Keratinocyte (primary cell): ENCODE data around the gene CDH13. TPM values are rescaled to one million over a fixed set of nuclear protein-coding genes. Genes with fewer than 3 reads are reported as not detected.

Experiments
- DNase-seq: peaks from one replicate; pipeline ENCODE4 v3.0.0-alpha.2; 2011; ENCODE audit warnings: low read depth, missing footprints, low spot score
- FAIRE-seq: peaks from 2 replicates; lab custom pipeline; 2011; peaks lifted over from hg19 to GRCh38; lab: Jason Lieb, UNC
- H2AFZ ChIP-seq: 2 replicates; pipeline ENCODE4 v1.6.0; 2012; ENCODE audit warnings: low read length, control low read depth, inconsistent platforms; ENCODE audit not compliant: control insufficient read depth
- H3K27ac ChIP-seq: 2 replicates; pipeline ENCODE4 v1.5.1; 2011; ENCODE audit warnings: low read length; ENCODE audit not compliant: control insufficient read depth, insufficient read depth
- H3K27me3 ChIP-seq: 3 replicates; pipeline ENCODE4 v1.6.0; 2011; ENCODE audit warnings: low read length; ENCODE audit not compliant: control insufficient read depth, insufficient read depth; ENCODE audit errors: extremely low read depth
- H3K36me3 ChIP-seq, 2 experiments: 2 replicates in 1 of 2; 3 replicates in 1 of 2; pipeline ENCODE4 v1.5.1; 2011; ENCODE audit warnings: low read length in 2 of 2, mild to moderate bottlenecking in 1 of 2; ENCODE audit not compliant: control insufficient read depth in 2 of 2, insufficient read depth in 2 of 2; ENCODE audit errors: extremely low read depth in 1 of 2
- H3K4me1 ChIP-seq: 3 replicates; pipeline ENCODE4 v1.5.1; 2011; ENCODE audit warnings: low read length; ENCODE audit not compliant: control insufficient read depth, insufficient read depth; ENCODE audit errors: extremely low read depth
- H3K4me2 ChIP-seq: 3 replicates; pipeline ENCODE4 v1.6.0; 2011; ENCODE audit warnings: low read depth, low read length; ENCODE audit not compliant: control insufficient read depth, insufficient read depth; ENCODE audit errors: extremely low read depth
- H3K4me3 ChIP-seq, 3 experiments: fragments of 200-600 bp in 1 of 3; sonication (generic) in 1 of 3; 2 replicates in 2 of 3; 3 replicates in 1 of 3; pipeline ENCODE4 v1.5.1; 2011 to 2016; ENCODE audit warnings: low read length in 3 of 3, mild to moderate bottlenecking in 3 of 3, control low read depth in 2 of 3, inconsistent platforms in 1 of 3, low read depth in 1 of 3, mixed read lengths in 1 of 3, mixed run types in 1 of 3, moderate library complexity in 1 of 3; ENCODE audit not compliant: control insufficient read depth in 2 of 3, insufficient read depth in 2 of 3; ENCODE audit errors: extremely low read depth in 1 of 3
- H3K79me2 ChIP-seq: 2 replicates; pipeline ENCODE4 v1.6.0; 2012; ENCODE audit warnings: low read length; ENCODE audit not compliant: control insufficient read depth, insufficient read depth
- H3K9ac ChIP-seq: 3 replicates; pipeline ENCODE4 v1.6.0; 2011; ENCODE audit warnings: low read length; ENCODE audit not compliant: control insufficient read depth, insufficient read depth; ENCODE audit errors: extremely low read depth
- H3K9me1 ChIP-seq: 3 replicates; pipeline ENCODE4 v1.6.0; 2011; ENCODE audit warnings: low read length; ENCODE audit not compliant: control insufficient read depth, insufficient read depth; ENCODE audit errors: extremely low read depth
- H3K9me3 ChIP-seq: 2 replicates; pipeline ENCODE4 v1.5.1; 2012; ENCODE audit warnings: low read depth, low read length; ENCODE audit not compliant: control insufficient read depth
- H4K20me1 ChIP-seq: 3 replicates; pipeline ENCODE4 v1.6.0; 2011; ENCODE audit warnings: low read length; ENCODE audit not compliant: control insufficient read depth, insufficient read depth; ENCODE audit errors: extremely low read depth
- CTCF ChIP-seq, 3 experiments: IDR thresholded peaks in 1 of 3; conservative IDR thresholded peaks in 1 of 3; optimal IDR thresholded peaks in 1 of 3; 2 replicates in 2 of 3; 3 replicates in 1 of 3; pipeline versions ENCODE3 to v1.5.1; 2011; ENCODE audit warnings: low read length in 3 of 3, mild to moderate bottlenecking in 3 of 3, moderate library complexity in 2 of 3, control low read depth in 1 of 3, inconsistent platforms in 1 of 3; ENCODE audit not compliant: insufficient read depth in 2 of 3; ENCODE audit errors: extremely low read depth in 1 of 3
- EZH2 ChIP-seq: IDR thresholded peaks from one replicate; pipeline ENCODE4 v1.6.1; 2012; ENCODE audit warnings: inconsistent platforms, mild to moderate bottlenecking, low read length, moderate library complexity
- dilution Hi-C: fragments of 300-500 bp; cut with MboI; formaldehyde crosslinking; loops from one replicate; pipeline ENCODE4 v1.7.0; 2020; ENCODE audit warnings: low sequenced_read_pairs; ENCODE audit not compliant: extremely low pct_ligation_motif_present
- polyA plus RNA-seq, 5 experiments: library from polyadenylated mRNA; depleted of rRNA in 3 of 5; stranded (reverse) in 3 of 5; stranded (forward) in 1 of 5; unstranded in 1 of 5; fragments of >200 nt; gene quantifications; 1 replicate in 1 of 5; 2 replicates in 3 of 5; 3 replicates in 1 of 5; pipeline versions ENCODE4 v1.2.1 to v1.2.3, GENCODE V29; 2011 to 2012; ENCODE audit warnings: missing spikeins in 2 of 5, low read depth in 1 of 5, low replicate concordance in 1 of 5

Gene CDH13
- polyA plus RNA-seq, 1 donor (not counting 4 experiments of a cell fraction or from before 2014, with no cell fraction given), result 111 TPM

- H2AFZ ChIP-seq, result no peak overlapping the region
- FAIRE-seq, result no peak
- H3K4me2 ChIP-seq, result no peak overlapping the region
- no peaks in the 10 kb centered on the region for H3K4me1 ChIP-seq
- dilution Hi-C loops, result no loop called here
- H3K9me3 ChIP-seq, result no peaks in the 10 kb centered on the region
- no peaks in the 10 kb centered on the region for H3K9me1 ChIP-seq
- H3K36me3 ChIP-seq, result no peaks in the 10 kb centered on the region
- TF ChIP-seq EZH2 (no peak), CTCF (optimal IDR thresholded peaks at IDR 0.05 in 1 of 3, IDR thresholded peaks at IDR 0.05 in 1 of 3, conservative IDR thresholded peaks at IDR 0.05 in 1 of 3; ENCODE audit: extremely low read depth in 1 of 3, insufficient read depth in 2 of 3, low read length in 3 of 3) (no peak)
- no peaks in the 10 kb centered on the region for H4K20me1 ChIP-seq
- DNase-seq, result no peak
- H3K9ac ChIP-seq, result no peak overlapping the region
- H3K27ac ChIP-seq, result no peak overlapping the region
- no peaks in the 10 kb centered on the region for H3K79me2 ChIP-seq
- peaks cover 13% of the 10 kb centered on the region for H3K27me3 ChIP-seq
- no peak overlapping the region for H3K4me3 ChIP-seq
These were observed 14.5 kb upstream of the CDH13 start for GRCh38 chr16:82612263-82612662.

- Histone ChIP-seq H3K9ac (no peak overlapping the region), H3K9me1 (no peaks in the 10 kb centered on the region), H3K4me2 (no peak overlapping the region), H3K79me2 (no peaks in the 10 kb centered on the region), H3K27me3 (peaks cover 15% of the 10 kb centered on the region), H4K20me1 (no peaks in the 10 kb centered on the region), H2AFZ (no peak overlapping the region), H3K4me1 (no peaks in the 10 kb centered on the region), H3K27ac (no peak overlapping the region), H3K36me3 (no peaks in the 10 kb centered on the region), H3K4me3 (no peak overlapping the region), H3K9me3 (no peaks in the 10 kb centered on the region)
- dilution Hi-C loops, result no loop called here
- FAIRE-seq (no peak), DNase-seq (no peak)
- TF ChIP-seq EZH2, result no peak
- TF ChIP-seq CTCF (optimal IDR thresholded peaks at IDR 0.05 in 1 of 3, IDR thresholded peaks at IDR 0.05 in 1 of 3, conservative IDR thresholded peaks at IDR 0.05 in 1 of 3; ENCODE audit: extremely low read depth in 1 of 3, insufficient read depth in 2 of 3, low read length in 3 of 3), result no peak
These were observed 10.4 kb upstream of the CDH13 start for GRCh38 chr16:82616356-82616755.
